ENCODE measurements around the gene BCORL1.

Gene BCORL1

GRCh38 chrX:129976441-129976840 lies 6.0 kb upstream of the BCORL1 start:
- peak; percentile 83 for DNase-seq
- Histone ChIP-seq H3K27me3 (replicated peaks; ENCODE audit: insufficient read depth, low read length) (no peaks in the 10 kb centered on the region), H3K36me3 (replicated peaks; ENCODE audit: insufficient read depth, low read length) (no peaks in the 10 kb centered on the region), H3K4me3 (ENCODE audit: low read length) (no peak overlapping the region), H3F3A (ENCODE audit: insufficient read depth, low read length) (no peaks in the 10 kb centered on the region), H3K27ac (ENCODE audit: low read length) (peak overlapping the region; percentile 52; the same call in 1 of the 2 replicates), H3K9ac (ENCODE audit: low read length) (no peak overlapping the region), H2AFZ (ENCODE audit: low read length) (peak overlapping the region; percentile 58; the same call in 1 of the 2 replicates), H3K4me1 (ENCODE audit: low read length) (peaks cover 9% of the 10 kb centered on the region), H3K4me2 (ENCODE audit: low read depth, low read length) (peak overlapping the region; percentile 20), H3K9me3 (replicated peaks; ENCODE audit: insufficient read depth, low read length) (no peaks in the 10 kb centered on the region), H3K79me2 (ENCODE audit: low read length) (no peaks in the 10 kb centered on the region), H3K9me2 (replicated peaks; ENCODE audit: insufficient read depth, low read length) (no peaks in the 10 kb centered on the region), H4K20me1 (ENCODE audit: insufficient read depth, low read length) (no peaks in the 10 kb centered on the region)
- TF ChIP-seq EZH2 (optimal IDR thresholded peaks at IDR 0.05; ENCODE audit: low read depth, low read length) (no peak), CTCF (IDR thresholded peaks at IDR 0.05; ENCODE audit: low read length) (no peak), EZH2phosphoT487 (IDR thresholded peaks at IDR 0.05; ENCODE audit: low read length) (no peak)

- H3K4me3 ChIP-seq (ENCODE audit: low read length), result no peak overlapping the region
- no peak overlapping the region for H3K9ac ChIP-seq (ENCODE audit: low read length)
- H3K4me1 ChIP-seq (ENCODE audit: low read length), result peaks cover 9% of the 10 kb centered on the region
- TF ChIP-seq EZH2phosphoT487 (IDR thresholded peaks at IDR 0.05; ENCODE audit: low read length), result no peak
- no peak for TF ChIP-seq CTCF (IDR thresholded peaks at IDR 0.05; ENCODE audit: low read length)
- TF ChIP-seq EZH2 (optimal IDR thresholded peaks at IDR 0.05; ENCODE audit: low read depth, low read length), result no peak
- H3K9me3 ChIP-seq (replicated peaks; ENCODE audit: insufficient read depth, low read length), result no peaks in the 10 kb centered on the region
- no peaks in the 10 kb centered on the region for H4K20me1 ChIP-seq (ENCODE audit: insufficient read depth, low read length)
- H3K36me3 ChIP-seq (replicated peaks; ENCODE audit: insufficient read depth, low read length), result no peaks in the 10 kb centered on the region
- H3K27ac ChIP-seq (ENCODE audit: low read length), result no peak overlapping the region
- DNase-seq, result no peak
- H3F3A ChIP-seq (ENCODE audit: insufficient read depth, low read length), result no peaks in the 10 kb centered on the region
- no peak overlapping the region for H2AFZ ChIP-seq (ENCODE audit: low read length)
- no peak overlapping the region for H3K4me2 ChIP-seq (ENCODE audit: low read depth, low read length)
- no peaks in the 10 kb centered on the region for H3K27me3 ChIP-seq (replicated peaks; ENCODE audit: insufficient read depth, low read length)
- no peaks in the 10 kb centered on the region for H3K9me2 ChIP-seq (replicated peaks; ENCODE audit: insufficient read depth, low read length)
- H3K79me2 ChIP-seq (ENCODE audit: low read length), result no peaks in the 10 kb centered on the region
Measured at GRCh38 chrX:129979207-129979920, 3.1 kb upstream of the BCORL1 start.

- H4K20me1 ChIP-seq (ENCODE audit: insufficient read depth, low read length), result no peaks in the 10 kb centered on the region
- no peaks in the 10 kb centered on the region for H3F3A ChIP-seq (ENCODE audit: insufficient read depth, low read length)
- no peak for DNase-seq
- H3K27me3 ChIP-seq (replicated peaks; ENCODE audit: insufficient read depth, low read length), result no peaks in the 10 kb centered on the region
- no peak overlapping the region for H2AFZ ChIP-seq (ENCODE audit: low read length)
- H3K4me1 ChIP-seq (ENCODE audit: low read length), result peaks cover 9% of the 10 kb centered on the region
- H3K4me2 ChIP-seq (ENCODE audit: low read depth, low read length), result no peak overlapping the region
- no peak overlapping the region for H3K4me3 ChIP-seq (ENCODE audit: low read length)
- no peaks in the 10 kb centered on the region for H3K79me2 ChIP-seq (ENCODE audit: low read length)
- H3K9me3 ChIP-seq (replicated peaks; ENCODE audit: insufficient read depth, low read length), result no peaks in the 10 kb centered on the region
- no peaks in the 10 kb centered on the region for H3K36me3 ChIP-seq (replicated peaks; ENCODE audit: insufficient read depth, low read length)
- no peak for TF ChIP-seq EZH2 (optimal IDR thresholded peaks at IDR 0.05; ENCODE audit: low read depth, low read length)
- no peak for TF ChIP-seq EZH2phosphoT487 (IDR thresholded peaks at IDR 0.05; ENCODE audit: low read length)
- no peak for TF ChIP-seq CTCF (IDR thresholded peaks at IDR 0.05; ENCODE audit: low read length)
- no peaks in the 10 kb centered on the region for H3K9me2 ChIP-seq (replicated peaks; ENCODE audit: insufficient read depth, low read length)
- H3K27ac ChIP-seq (ENCODE audit: low read length), result no peak overlapping the region
- H3K9ac ChIP-seq (ENCODE audit: low read length), result no peak overlapping the region
Measured at GRCh38 chrX:129980001-129980401, 2.4 kb upstream of the BCORL1 start.

Measured in MM.1S (cell line).